Keratinocyte (primary cell): ENCODE measurements around the gene KIF21B. TPM values are rescaled to one million over a fixed set of nuclear protein-coding genes. Genes with fewer than 3 reads are reported as not detected.

Experiments used
- DNase-seq: peaks from one replicate; pipeline ENCODE4 v3.0.0-alpha.2; 2011; ENCODE audit warnings: low read depth, missing footprints, low spot score
- FAIRE-seq: peaks from 2 replicates; lab custom pipeline; 2011; peaks lifted over from hg19 to GRCh38; lab: Jason Lieb, UNC
- H2AFZ ChIP-seq: 2 replicates; pipeline ENCODE4 v1.6.0; 2012; ENCODE audit warnings: low read length, control low read depth, inconsistent platforms; ENCODE audit not compliant: control insufficient read depth
- H3K27ac ChIP-seq: 2 replicates; pipeline ENCODE4 v1.5.1; 2011; ENCODE audit warnings: low read length; ENCODE audit not compliant: control insufficient read depth, insufficient read depth
- H3K27me3 ChIP-seq: 3 replicates; pipeline ENCODE4 v1.6.0; 2011; ENCODE audit warnings: low read length; ENCODE audit not compliant: control insufficient read depth, insufficient read depth; ENCODE audit errors: extremely low read depth
- H3K36me3 ChIP-seq, 2 experiments: 2 replicates in 1 of 2; 3 replicates in 1 of 2; pipeline ENCODE4 v1.5.1; 2011; ENCODE audit warnings: low read length in 2 of 2, mild to moderate bottlenecking in 1 of 2; ENCODE audit not compliant: control insufficient read depth in 2 of 2, insufficient read depth in 2 of 2; ENCODE audit errors: extremely low read depth in 1 of 2
- H3K4me1 ChIP-seq: 3 replicates; pipeline ENCODE4 v1.5.1; 2011; ENCODE audit warnings: low read length; ENCODE audit not compliant: control insufficient read depth, insufficient read depth; ENCODE audit errors: extremely low read depth
- H3K4me2 ChIP-seq: 3 replicates; pipeline ENCODE4 v1.6.0; 2011; ENCODE audit warnings: low read depth, low read length; ENCODE audit not compliant: control insufficient read depth, insufficient read depth; ENCODE audit errors: extremely low read depth
- H3K4me3 ChIP-seq, 3 experiments: fragments of 200-600 bp in 1 of 3; sonication (generic) in 1 of 3; 2 replicates in 2 of 3; 3 replicates in 1 of 3; pipeline ENCODE4 v1.5.1; 2011 to 2016; ENCODE audit warnings: low read length in 3 of 3, mild to moderate bottlenecking in 3 of 3, control low read depth in 2 of 3, inconsistent platforms in 1 of 3, low read depth in 1 of 3, mixed read lengths in 1 of 3, mixed run types in 1 of 3, moderate library complexity in 1 of 3; ENCODE audit not compliant: control insufficient read depth in 2 of 3, insufficient read depth in 2 of 3; ENCODE audit errors: extremely low read depth in 1 of 3
- H3K79me2 ChIP-seq: 2 replicates; pipeline ENCODE4 v1.6.0; 2012; ENCODE audit warnings: low read length; ENCODE audit not compliant: control insufficient read depth, insufficient read depth
- H3K9ac ChIP-seq: 3 replicates; pipeline ENCODE4 v1.6.0; 2011; ENCODE audit warnings: low read length; ENCODE audit not compliant: control insufficient read depth, insufficient read depth; ENCODE audit errors: extremely low read depth
- H3K9me1 ChIP-seq: 3 replicates; pipeline ENCODE4 v1.6.0; 2011; ENCODE audit warnings: low read length; ENCODE audit not compliant: control insufficient read depth, insufficient read depth; ENCODE audit errors: extremely low read depth
- H3K9me3 ChIP-seq: 2 replicates; pipeline ENCODE4 v1.5.1; 2012; ENCODE audit warnings: low read depth, low read length; ENCODE audit not compliant: control insufficient read depth
- H4K20me1 ChIP-seq: 3 replicates; pipeline ENCODE4 v1.6.0; 2011; ENCODE audit warnings: low read length; ENCODE audit not compliant: control insufficient read depth, insufficient read depth; ENCODE audit errors: extremely low read depth
- CTCF ChIP-seq, 3 experiments: IDR thresholded peaks in 1 of 3; conservative IDR thresholded peaks in 1 of 3; optimal IDR thresholded peaks in 1 of 3; 2 replicates in 2 of 3; 3 replicates in 1 of 3; pipeline versions ENCODE3 to v1.5.1; 2011; ENCODE audit warnings: low read length in 3 of 3, mild to moderate bottlenecking in 3 of 3, moderate library complexity in 2 of 3, control low read depth in 1 of 3, inconsistent platforms in 1 of 3; ENCODE audit not compliant: insufficient read depth in 2 of 3; ENCODE audit errors: extremely low read depth in 1 of 3
- EZH2 ChIP-seq: IDR thresholded peaks from one replicate; pipeline ENCODE4 v1.6.1; 2012; ENCODE audit warnings: inconsistent platforms, mild to moderate bottlenecking, low read length, moderate library complexity
- dilution Hi-C: fragments of 300-500 bp; cut with MboI; formaldehyde crosslinking; loops from one replicate; pipeline ENCODE4 v1.7.0; 2020; ENCODE audit warnings: low sequenced_read_pairs; ENCODE audit not compliant: extremely low pct_ligation_motif_present
- polyA plus RNA-seq, 5 experiments: library from polyadenylated mRNA; depleted of rRNA in 3 of 5; stranded (reverse) in 3 of 5; stranded (forward) in 1 of 5; unstranded in 1 of 5; fragments of >200 nt; gene quantifications; 1 replicate in 1 of 5; 2 replicates in 3 of 5; 3 replicates in 1 of 5; pipeline versions ENCODE4 v1.2.1 to v1.2.3, GENCODE V29; 2011 to 2012; ENCODE audit warnings: missing spikeins in 2 of 5, low read depth in 1 of 5, low replicate concordance in 1 of 5

KIF21B gene
- polyA plus RNA-seq, 1 donor (not counting 4 experiments of a cell fraction or from before 2014, with no cell fraction given) = 0.17 TPM

GRCh38 chr1:201063145-201063544, 39.6 kb upstream of the KIF21B start:
- H4K20me1 ChIP-seq = no peaks in the 10 kb centered on the region
- no peaks in the 10 kb centered on the region for H3K27me3 ChIP-seq
- no peaks in the 10 kb centered on the region for H3K9me3 ChIP-seq
- H3K9ac ChIP-seq = no peak overlapping the region
- no peak for FAIRE-seq
- no peaks in the 10 kb centered on the region for H3K9me1 ChIP-seq
- no peak overlapping the region for H3K4me2 ChIP-seq
- DNase-seq = no peak
- peaks cover 6% of the 10 kb centered on the region for H3K4me1 ChIP-seq
- dilution Hi-C loops = no loop called here
- no peak overlapping the region for H2AFZ ChIP-seq
- H3K36me3 ChIP-seq = no peaks in the 10 kb centered on the region
- no peak for TF ChIP-seq EZH2
- TF ChIP-seq CTCF (optimal IDR thresholded peaks at IDR 0.05 in 1 of 3, IDR thresholded peaks at IDR 0.05 in 1 of 3, conservative IDR thresholded peaks at IDR 0.05 in 1 of 3; ENCODE audit: extremely low read depth in 1 of 3, insufficient read depth in 2 of 3, low read length in 3 of 3) = no peak
- no peak overlapping the region for H3K4me3 ChIP-seq
- H3K79me2 ChIP-seq = no peaks in the 10 kb centered on the region
- H3K27ac ChIP-seq = no peak overlapping the region

GRCh38 chr1:201062511-201063091, 39.1 kb upstream of the KIF21B start:
- FAIRE-seq = no peak

More at GRCh38 chr1:201062511-201063091, 39.1 kb upstream of the KIF21B start:
- Histone ChIP-seq H2AFZ (no peak overlapping the region), H3K4me2 (no peak overlapping the region), H3K79me2 (no peaks in the 10 kb centered on the region), H3K27ac (no peak overlapping the region), H4K20me1 (no peaks in the 10 kb centered on the region), H3K9me1 (no peaks in the 10 kb centered on the region), H3K4me1 (peaks cover 6% of the 10 kb centered on the region), H3K27me3 (no peaks in the 10 kb centered on the region), H3K9me3 (no peaks in the 10 kb centered on the region), H3K4me3 (no peak overlapping the region), H3K9ac (no peak overlapping the region), H3K36me3 (no peaks in the 10 kb centered on the region)
- no peak for DNase-seq
- TF ChIP-seq EZH2 (no peak), CTCF (optimal IDR thresholded peaks at IDR 0.05 in 1 of 3, IDR thresholded peaks at IDR 0.05 in 1 of 3, conservative IDR thresholded peaks at IDR 0.05 in 1 of 3; ENCODE audit: extremely low read depth in 1 of 3, insufficient read depth in 2 of 3, low read length in 3 of 3) (no peak)
- dilution Hi-C loops = no loop called here
